Cardiac muscle cell (in vitro differentiated cells and primary cell): ENCODE measurements around the gene CCDC85A. TPM values are rescaled to one million over a fixed set of nuclear protein-coding genes. Genes with fewer than 3 reads are reported as not detected.
"Not testable (repeated sequence)": the region's sequence is repeated elsewhere in the genome, so short reads cannot be mapped to it uniquely, and the experiment has no call there.

Experiments used
- DNase-seq, 2 donors: peaks; one replicate each; pipeline versions ENCODE4 v3.0.0 to v3.0.0-alpha.2; 2010 to 2017; ENCODE audit warnings: low read depth in 1 of 2, low spot score in 1 of 2
- H3K27ac ChIP-seq: fragments of 200-600 bp; sonication (generic); 2 replicates; pipeline ENCODE4 v1.5.1; 2016
- H3K27me3 ChIP-seq: fragments of 200-600 bp; sonication (generic); 2 replicates; pipeline ENCODE4 v1.6.0; 2016; ENCODE audit warnings: control low read depth
- H3K36me3 ChIP-seq: fragments of 200-600 bp; sonication (generic); 2 replicates; pipeline ENCODE4 v1.5.1; 2016; ENCODE audit warnings: control low read depth
- H3K4me1 ChIP-seq: fragments of 200-600 bp; sonication (generic); 2 replicates; pipeline ENCODE4 v1.8.1; 2017; ENCODE audit warnings: low read depth, mild to moderate bottlenecking, mixed run types
- H3K4me3 ChIP-seq: fragments of 200-600 bp; sonication (generic); 2 replicates; pipeline ENCODE4 v1.5.1; 2016; ENCODE audit warnings: mild to moderate bottlenecking
- H3K9me3 ChIP-seq: fragments of 200-600 bp; sonication (generic); 2 replicates; pipeline ENCODE4 v1.5.1; 2017; ENCODE audit warnings: low read depth, mild to moderate bottlenecking, control low read depth
- polyA plus RNA-seq: library from polyadenylated mRNA; unstranded; fragments of >200 nt; fragmentation: Nextera tagmentation; extraction: Ambion mirVana; gene quantifications from 2 replicates; pipeline ENCODE4 v1.2.1, GENCODE V29; 2016
- total RNA-seq: library from RNA; depleted of rRNA; stranded (reverse); fragments of >200 nt; gene quantifications from 2 replicates; pipeline ENCODE4 v1.2.3, GENCODE V29; 2016
- TF ChIP-seq, protein P1 (sequence below): IDR thresholded peaks from 2 replicates; pipeline ENCODE4 v1.5.1; 2012; ENCODE audit warnings: low read depth, mild to moderate bottlenecking, low read length

CCDC85A gene
- total RNA-seq: 8.1 and 9.6 TPM in 2 replicates
- polyA plus RNA-seq: 2.0 and 3.9 TPM in 2 replicates

DNA sequence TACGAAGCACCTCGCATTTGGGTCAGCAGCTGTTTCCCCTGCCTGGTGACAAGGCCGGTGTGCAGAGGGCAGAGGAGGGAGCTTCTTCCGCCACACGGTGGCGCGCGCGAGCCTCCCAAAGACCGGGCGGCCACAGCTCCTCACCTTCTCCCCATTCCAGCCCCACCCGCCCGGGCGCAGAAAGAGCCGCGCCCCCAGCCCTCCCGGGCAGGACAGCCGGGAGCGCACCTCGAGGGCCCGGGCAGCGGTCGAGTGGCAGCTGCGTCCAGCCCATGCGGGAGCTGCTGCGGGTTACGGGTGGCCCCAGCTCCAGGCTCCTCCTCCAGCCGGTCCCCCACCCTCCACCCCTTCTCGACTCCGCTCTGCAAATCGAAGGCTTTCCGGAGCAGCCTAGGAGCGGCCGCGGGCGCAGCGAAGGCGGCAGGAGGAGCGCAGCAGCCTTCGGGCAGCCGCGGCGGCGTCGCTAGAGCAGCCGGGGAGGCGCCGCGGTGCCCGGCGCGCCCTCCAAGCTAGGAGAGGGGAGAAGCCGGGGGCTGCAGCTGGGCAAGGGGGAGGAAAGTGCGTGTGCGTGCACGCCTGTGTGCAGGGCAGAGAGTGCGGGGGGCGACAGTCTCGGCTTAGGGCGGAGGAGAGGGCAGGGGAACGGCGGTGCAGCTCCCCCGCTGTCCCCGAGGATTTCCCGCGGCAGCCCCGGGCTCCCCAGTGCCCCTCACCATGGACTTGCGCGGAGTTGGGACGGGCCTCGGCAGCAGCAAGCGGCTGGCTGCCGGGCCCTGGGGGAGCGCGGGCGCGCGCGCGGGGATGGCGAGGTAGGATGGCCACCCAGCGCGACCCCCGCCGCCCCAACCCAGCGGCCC is at the start of gene CCDC85A:
Gene CCDC85A (plus strand): TSS at position 348 of the 857 bp plus-strand sequence. CDS start 635 bp downstream, outside the sequence.
- DNase-seq: peak; percentile 83 to 91
- Histone ChIP-seq H3K27me3 (peaks cover 84% of the 10 kb centered on the region), H3K9me3 (no peaks in the 10 kb centered on the region), H3K4me3 (peak within 1 kb of the TSS; percentile 52), H3K27ac (no peak within 1 kb of the TSS), H3K4me1 (peaks cover 12% of the 10 kb centered on the region), H3K36me3 (no peaks in the 10 kb centered on the region)
- TF ChIP-seq, protein P1, sequence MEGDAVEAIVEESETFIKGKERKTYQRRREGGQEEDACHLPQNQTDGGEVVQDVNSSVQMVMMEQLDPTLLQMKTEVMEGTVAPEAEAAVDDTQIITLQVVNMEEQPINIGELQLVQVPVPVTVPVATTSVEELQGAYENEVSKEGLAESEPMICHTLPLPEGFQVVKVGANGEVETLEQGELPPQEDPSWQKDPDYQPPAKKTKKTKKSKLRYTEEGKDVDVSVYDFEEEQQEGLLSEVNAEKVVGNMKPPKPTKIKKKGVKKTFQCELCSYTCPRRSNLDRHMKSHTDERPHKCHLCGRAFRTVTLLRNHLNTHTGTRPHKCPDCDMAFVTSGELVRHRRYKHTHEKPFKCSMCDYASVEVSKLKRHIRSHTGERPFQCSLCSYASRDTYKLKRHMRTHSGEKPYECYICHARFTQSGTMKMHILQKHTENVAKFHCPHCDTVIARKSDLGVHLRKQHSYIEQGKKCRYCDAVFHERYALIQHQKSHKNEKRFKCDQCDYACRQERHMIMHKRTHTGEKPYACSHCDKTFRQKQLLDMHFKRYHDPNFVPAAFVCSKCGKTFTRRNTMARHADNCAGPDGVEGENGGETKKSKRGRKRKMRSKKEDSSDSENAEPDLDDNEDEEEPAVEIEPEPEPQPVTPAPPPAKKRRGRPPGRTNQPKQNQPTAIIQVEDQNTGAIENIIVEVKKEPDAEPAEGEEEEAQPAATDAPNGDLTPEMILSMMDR: peak; percentile 73

DNA sequence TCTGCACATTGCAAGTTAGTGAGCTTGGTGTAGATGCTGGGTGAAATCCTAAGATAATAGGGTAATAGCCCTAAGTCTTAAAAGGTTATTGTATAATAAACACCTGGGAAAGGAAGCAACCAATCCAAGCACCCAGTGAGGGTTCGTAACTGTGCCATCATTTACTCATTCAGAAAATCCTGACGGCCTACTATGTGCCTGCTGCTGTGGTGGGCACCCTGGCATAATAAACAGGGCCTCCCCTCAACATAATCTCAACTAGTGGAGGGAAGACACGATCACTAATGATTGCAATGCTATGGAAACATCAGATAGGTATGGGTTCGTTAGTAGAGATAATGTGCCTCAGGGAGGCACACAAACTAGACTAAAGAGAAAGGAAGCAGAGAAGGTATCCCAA is 48.9 kb upstream of the CCDC85A start:
- TF ChIP-seq, protein P1: no peak
- Histone ChIP-seq H3K27ac (no peak overlapping the region), H3K4me1 (no peaks in the 10 kb centered on the region), H3K27me3 (no peaks in the 10 kb centered on the region), H3K4me3 (no peak overlapping the region), H3K9me3 (no peaks in the 10 kb centered on the region), H3K36me3 (no peaks in the 10 kb centered on the region)
- DNase-seq: no peak

DNA sequence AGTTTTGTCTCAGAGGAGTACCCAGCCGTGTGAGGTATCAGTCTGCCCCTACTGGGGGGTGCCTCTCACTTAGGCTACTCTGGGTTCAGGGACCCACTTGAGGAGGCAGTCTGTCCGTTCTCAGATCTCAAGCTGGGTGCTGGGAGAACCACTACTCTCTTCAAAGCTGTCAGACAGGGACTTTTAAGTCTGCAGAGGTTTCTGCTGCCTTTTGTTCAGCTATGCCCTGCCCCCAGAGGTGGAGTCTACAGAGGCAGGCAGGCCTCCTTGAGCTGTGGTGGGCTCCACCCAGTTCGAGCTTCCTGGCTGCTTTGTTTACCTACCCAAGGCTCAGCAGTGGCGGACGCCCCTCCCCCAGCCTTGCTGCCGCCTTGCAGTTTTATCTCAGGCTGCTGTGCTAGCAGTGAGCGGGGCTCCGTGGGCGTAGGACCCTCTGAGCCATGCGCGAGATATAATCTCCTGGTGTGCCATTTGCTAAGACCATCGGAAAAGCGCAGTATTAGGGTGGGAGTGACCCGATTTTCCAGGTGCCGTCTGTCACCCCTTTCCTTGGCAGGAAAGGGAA is 41.2 kb upstream of the CCDC85A start:
- not testable (repeated sequence) for H3K4me3 ChIP-seq, H3K9me3 ChIP-seq, H3K36me3 ChIP-seq, H3K4me1 ChIP-seq, H3K27ac ChIP-seq, DNase-seq, H3K27me3 ChIP-seq

DNA sequence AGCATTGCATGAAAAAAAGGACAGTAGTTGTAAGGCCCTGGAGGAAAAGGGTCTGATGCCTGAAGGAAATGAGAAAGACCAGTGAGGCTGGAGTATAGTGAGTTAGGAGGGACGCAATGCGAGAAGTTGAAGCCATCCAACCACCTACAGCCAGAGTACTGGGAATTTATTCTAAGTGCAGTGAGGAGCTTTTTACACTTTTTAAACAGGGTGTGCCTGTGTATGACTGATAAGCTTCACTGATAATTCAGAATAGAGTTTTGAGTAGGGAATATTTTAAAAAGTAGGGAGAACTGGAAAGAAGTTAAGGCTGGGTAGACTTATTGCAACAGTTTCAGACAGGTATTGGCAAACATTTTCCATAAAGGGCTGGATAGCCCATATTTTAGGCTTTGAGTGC is 35.9 kb upstream of the CCDC85A start:
- Histone ChIP-seq H3K36me3 (no peaks in the 10 kb centered on the region), H3K4me1 (peaks cover 7% of the 10 kb centered on the region), H3K4me3 (no peak overlapping the region), H3K27me3 (no peaks in the 10 kb centered on the region), H3K27ac (no peak overlapping the region), H3K9me3 (no peaks in the 10 kb centered on the region)
- TF ChIP-seq, protein P1: no peak
- no peak for DNase-seq

DNA sequence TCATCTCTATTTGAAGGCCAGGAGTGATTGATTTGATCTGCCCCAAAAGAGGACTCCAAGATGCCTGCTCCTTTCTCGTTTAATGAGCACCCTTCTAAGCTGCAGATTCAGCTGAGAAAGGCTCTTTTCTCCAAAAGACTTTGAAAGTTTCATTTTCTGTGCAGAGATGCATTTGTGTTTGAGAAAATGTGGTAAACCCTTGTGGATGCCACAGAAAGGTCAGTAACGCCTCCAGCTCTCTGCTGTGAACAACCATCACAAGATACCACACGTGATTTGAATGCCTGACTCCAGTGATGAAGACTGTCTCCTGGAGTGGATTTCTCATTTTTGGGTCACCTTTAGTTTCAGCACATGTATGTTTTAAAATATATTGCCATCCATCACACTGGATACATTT is 35.0 kb upstream of the CCDC85A start:
- no peaks in the 10 kb centered on the region for H3K4me1 ChIP-seq
- DNase-seq: no peak
- H3K9me3 ChIP-seq: no peaks in the 10 kb centered on the region
- TF ChIP-seq, protein P1: no peak
- H3K27ac ChIP-seq: no peak overlapping the region
- H3K36me3 ChIP-seq: no peaks in the 10 kb centered on the region
- no peak overlapping the region for H3K4me3 ChIP-seq
- no peaks in the 10 kb centered on the region for H3K27me3 ChIP-seq

DNA sequence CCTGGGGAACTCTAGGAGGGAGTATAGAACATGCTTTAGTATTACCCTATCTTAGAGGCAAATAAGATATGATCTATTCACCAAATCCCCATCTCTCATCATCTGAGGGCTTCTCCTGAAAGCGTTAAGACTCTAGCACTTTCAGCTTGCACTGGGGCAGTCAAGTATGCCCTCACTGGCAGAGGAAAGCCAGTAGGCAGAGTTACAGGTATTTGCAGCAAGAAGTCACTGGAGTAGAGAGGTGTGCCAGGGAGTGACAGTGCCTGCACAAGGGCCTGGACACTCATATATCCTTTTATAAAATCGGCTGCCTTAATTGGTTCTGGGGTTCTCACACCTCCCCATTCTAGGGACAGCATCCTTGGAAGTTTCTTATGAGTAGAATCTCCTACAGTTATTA is 31.9 kb upstream of the CCDC85A start:
- H3K4me1 ChIP-seq: no peaks in the 10 kb centered on the region
- no peak overlapping the region for H3K4me3 ChIP-seq
- H3K27ac ChIP-seq: no peak overlapping the region
- no peak for DNase-seq
- H3K9me3 ChIP-seq: no peaks in the 10 kb centered on the region
- TF ChIP-seq, protein P1: no peak
- peaks cover 3% of the 10 kb centered on the region for H3K27me3 ChIP-seq
- H3K36me3 ChIP-seq: no peaks in the 10 kb centered on the region
